Right lung (tissue), 10 donors: Measurements from ENCODE around the gene PRPS1. TPM values are rescaled to one million over a fixed set of nuclear protein-coding genes. Genes with fewer than 3 reads are reported as not detected.
A peak's percentile ranks its signal among the peaks of the same experiment; 100 is the strongest.
"Not testable (repeated sequence)": the region's sequence is repeated elsewhere in the genome, so short reads cannot be mapped to it uniquely, and the experiment has no call there.

Experiments used
- DNase-seq, 2 donors: peaks; one replicate each; pipeline ENCODE4 v3.0.0-alpha.2; 2013
- long read RNA-seq, 8 donors: transcript quantifications; one replicate each; lab custom pipeline, GENCODE V29; 2026
- polyA plus RNA-seq, 5 donors: library from polyadenylated mRNA; unstranded; fragments of 120-200 nt; gene quantifications; one replicate each; pipeline versions ENCODE4 v1.2.1 to v1.2.3, GENCODE V29; 2013; ENCODE audit warnings: inconsistent platforms in 1 of 5, low replicate concordance in 1 of 5; ENCODE audit not compliant: insufficient read length in 5 of 5, insufficient read depth in 1 of 5

Gene PRPS1
- 10 to 100 TPM; 41.4 to 45.2 (median 44.0) TPM for polyA plus RNA-seq
- long read RNA-seq, donor 1, transcript PRPS1-204 (7 exons, 2,152 nt), result major isoform, 11 of 41 reads
- long read RNA-seq, donor 1, partial matches to known transcripts, result 27 of 41 reads
- long read RNA-seq, donor 1, other reads (novel, unspliced or antisense), result 0 of 41 reads
- long read RNA-seq, donor 2, transcript PRPS1-204 (7 exons, 2,152 nt), result major isoform, 6 of 6 reads
- long read RNA-seq, donor 2, partial matches to known transcripts, result 0 of 6 reads
- long read RNA-seq, donor 2, other reads (novel, unspliced or antisense), result 0 of 6 reads
- long read RNA-seq, donor 3, transcript PRPS1-204 (7 exons, 2,152 nt), result major isoform, 6 of 31 reads
- long read RNA-seq, donor 3, partial matches to known transcripts, result 21 of 31 reads
- long read RNA-seq, donor 3, other reads (novel, unspliced or antisense), result 0 of 31 reads
- long read RNA-seq, donor 4, partial matches to known transcripts, result 0 of 4 reads
- long read RNA-seq, donor 4, other reads (novel, unspliced or antisense), result 0 of 4 reads
- long read RNA-seq, donor 5, transcript PRPS1-204 (7 exons, 2,152 nt), result major isoform, 11 of 18 reads
- long read RNA-seq, donor 5, transcript PRPS1-202 (3 exons, 628 nt), result minor isoform, 5 of 18 reads
- long read RNA-seq, donor 5, partial matches to known transcripts, result 0 of 18 reads
- long read RNA-seq, donor 5, other reads (novel, unspliced or antisense), result 0 of 18 reads
- long read RNA-seq, donor 6, transcript PRPS1-204 (7 exons, 2,152 nt), result major isoform, 13 of 44 reads
- long read RNA-seq, donor 6, partial matches to known transcripts, result 29 of 44 reads
- long read RNA-seq, donor 6, other reads (novel, unspliced or antisense), result 0 of 44 reads
- long read RNA-seq, donor 7, transcript PRPS1-204 (7 exons, 2,152 nt), result major isoform, 6 of 8 reads
- long read RNA-seq, donor 7, partial matches to known transcripts, result 0 of 8 reads
- long read RNA-seq, donor 7, other reads (novel, unspliced or antisense), result 0 of 8 reads
- long read RNA-seq, donor 8, partial matches to known transcripts, result 0 of 4 reads
- long read RNA-seq, donor 8, other reads (novel, unspliced or antisense), result 0 of 4 reads

- DNase-seq, result peak; percentile 87 to 90
Observed at GRCh38 chrX:107627838-107628661, at the start of gene PRPS1. TSS of gene PRPS1 (plus strand) at chrX:107628510. CDS start at chrX:107628629, 119 bp downstream.

GRCh38 chrX:107579956-107580355 is 48.4 kb upstream of the PRPS1 start:
- DNase-seq, result no peak

GRCh38 chrX:107581923-107582322 is 46.4 kb upstream of the PRPS1 start:
- no peak for DNase-seq

GRCh38 chrX:107589243-107589642 is 39.1 kb upstream of the PRPS1 start:
- DNase-seq, result no peak

GRCh38 chrX:107596651-107597050 is 31.7 kb upstream of the PRPS1 start:
- no peak for DNase-seq

GRCh38 chrX:107597264-107597663 is 31.0 kb upstream of the PRPS1 start:
- DNase-seq, result no peak

GRCh38 chrX:107597791-107598190 is 30.5 kb upstream of the PRPS1 start:
- no peak for DNase-seq

- DNase-seq, result peak; percentile 60 to 79
Observed at GRCh38 chrX:107599450-107599861, 28.9 kb upstream of the PRPS1 start.

- no peak for DNase-seq
Observed at GRCh38 chrX:107600366-107600765, 27.9 kb upstream of the PRPS1 start.

- DNase-seq, result no peak
Observed at GRCh38 chrX:107601326-107601725, 27.0 kb upstream of the PRPS1 start.

GRCh38 chrX:107601759-107602158 is 26.6 kb upstream of the PRPS1 start:
- no peak for DNase-seq

- no peak for DNase-seq
Observed at GRCh38 chrX:107602694-107603239, 25.5 kb upstream of the PRPS1 start.

- DNase-seq, result no peak
Observed at GRCh38 chrX:107603429-107604159, 24.7 kb upstream of the PRPS1 start.

GRCh38 chrX:107609061-107609460 is 19.2 kb upstream of the PRPS1 start:
- DNase-seq, result not testable (repeated sequence)

- DNase-seq, result no peak
Observed at GRCh38 chrX:107610667-107611066, 17.6 kb upstream of the PRPS1 start.

- no peak for DNase-seq
Observed at GRCh38 chrX:107619885-107620322, 8.4 kb upstream of the PRPS1 start.

- no peak for DNase-seq
Observed at GRCh38 chrX:107624893-107625292, 3.4 kb upstream of the PRPS1 start.

- no peak for DNase-seq
Observed at GRCh38 chrX:107625739-107626138, 2.6 kb upstream of the PRPS1 start.

GRCh38 chrX:107626481-107626880 is 1.8 kb upstream of the PRPS1 start:
- no peak for DNase-seq

GRCh38 chrX:107626916-107627315 is 1.4 kb upstream of the PRPS1 start:
- DNase-seq, result no peak
